Fibroblast of lung (primary cell): ENCODE data around the gene GSTA2. TPM values are rescaled to one million over a fixed set of nuclear protein-coding genes. Genes with fewer than 3 reads are reported as not detected.
"Not testable (repeated sequence)": the region's sequence is repeated elsewhere in the genome, so short reads cannot be mapped to it uniquely, and the experiment has no call there.

ENCODE experiments used
- DNase-seq, 2 donors: peaks; one replicate each; pipeline versions ENCODE4 v3.0.0 to v3.0.0-alpha.2; 2010; ENCODE audit warnings: low read depth in 2 of 2
- H2AFZ ChIP-seq: 2 replicates; pipeline ENCODE4 v1.5.1; 2012; ENCODE audit warnings: low read length, control low read depth, inconsistent platforms
- H3K27ac ChIP-seq: 2 replicates; pipeline ENCODE4 v1.5.1; 2011; ENCODE audit warnings: low read length, control low read depth; ENCODE audit not compliant: insufficient read depth
- H3K27me3 ChIP-seq: 2 replicates; pipeline ENCODE4 v1.5.1; 2011; ENCODE audit warnings: mild to moderate bottlenecking, low read length; ENCODE audit not compliant: control insufficient read depth, insufficient read depth
- H3K36me3 ChIP-seq: 2 replicates; pipeline ENCODE4 v1.5.1; 2011; ENCODE audit warnings: low read length; ENCODE audit not compliant: control insufficient read depth, insufficient read depth
- H3K4me1 ChIP-seq: 2 replicates; pipeline ENCODE4 v1.5.1; 2011; ENCODE audit warnings: low read length; ENCODE audit not compliant: control insufficient read depth, insufficient read depth; ENCODE audit errors: extremely low read depth
- H3K4me2 ChIP-seq: 2 replicates; pipeline ENCODE4 v1.5.1; 2011; ENCODE audit warnings: low read length, control low read depth; ENCODE audit not compliant: insufficient read depth; ENCODE audit errors: extremely low read depth
- H3K4me3 ChIP-seq, 4 experiments: fragments of 200-600 bp in 1 of 4; sonication (generic) in 1 of 4; replicated peaks in 1 of 4; 2 replicates each; pipeline ENCODE4 v1.5.1; 2011 to 2016; ENCODE audit warnings: low read length in 4 of 4, low read depth in 3 of 4, mild to moderate bottlenecking in 3 of 4, control low read depth in 2 of 4, inconsistent platforms in 1 of 4, mixed read lengths in 1 of 4; ENCODE audit not compliant: insufficient read depth in 1 of 4; ENCODE audit errors: control extremely low read depth in 1 of 4
- H3K79me2 ChIP-seq: 2 replicates; pipeline ENCODE4 v1.5.1; 2012; ENCODE audit warnings: mild to moderate bottlenecking, low read length, inconsistent platforms; ENCODE audit not compliant: control insufficient read depth, insufficient read depth
- H3K9ac ChIP-seq: 2 replicates; pipeline ENCODE4 v1.5.1; 2011; ENCODE audit warnings: mild to moderate bottlenecking, low read length, control low read depth; ENCODE audit not compliant: insufficient read depth
- H3K9me3 ChIP-seq: 2 replicates; pipeline ENCODE4 v1.5.1; 2012; ENCODE audit warnings: low read depth, low read length; ENCODE audit not compliant: control insufficient read depth, insufficient read depth
- H4K20me1 ChIP-seq: 2 replicates; pipeline ENCODE4 v1.5.1; 2011; ENCODE audit warnings: low read length; ENCODE audit not compliant: control insufficient read depth, insufficient read depth; ENCODE audit errors: extremely low read depth
- CTCF ChIP-seq, 2 donors: IDR thresholded peaks in 1 of 2; conservative IDR thresholded peaks in 1 of 2; 1 replicate in 1 of 2; 2 replicates in 1 of 2; pipeline ENCODE4 v1.5.1; 2011 to 2012; ENCODE audit warnings: low read length in 2 of 2, control low read depth in 1 of 2, inconsistent platforms in 1 of 2, low read depth in 1 of 2, mild to moderate bottlenecking in 1 of 2
- EZH2 ChIP-seq: IDR thresholded peaks from 2 replicates; pipeline ENCODE4 v1.5.1; 2012; ENCODE audit warnings: low read length, control low read depth, mild to moderate bottlenecking; ENCODE audit errors: missing control alignments
- polyA plus RNA-seq, 2 donors: library from polyadenylated mRNA; depleted of rRNA in 1 of 2; stranded (reverse) in 1 of 2; unstranded in 1 of 2; fragments of >200 nt; gene quantifications; 2 replicates each; pipeline ENCODE4 v1.2.1, GENCODE V29; 2011 to 2012; ENCODE audit warnings: missing spikeins in 1 of 2
- total RNA-seq: library from RNA; depleted of rRNA; stranded (reverse); fragments of >200 nt; gene quantifications from 2 replicates; pipeline ENCODE4 v1.2.1, GENCODE V29; 2014

Gene GSTA2
- total and polyA plus RNA-seq, 2 donors (not counting 1 experiment from before 2014, with no cell fraction given) = not detected

DNA sequence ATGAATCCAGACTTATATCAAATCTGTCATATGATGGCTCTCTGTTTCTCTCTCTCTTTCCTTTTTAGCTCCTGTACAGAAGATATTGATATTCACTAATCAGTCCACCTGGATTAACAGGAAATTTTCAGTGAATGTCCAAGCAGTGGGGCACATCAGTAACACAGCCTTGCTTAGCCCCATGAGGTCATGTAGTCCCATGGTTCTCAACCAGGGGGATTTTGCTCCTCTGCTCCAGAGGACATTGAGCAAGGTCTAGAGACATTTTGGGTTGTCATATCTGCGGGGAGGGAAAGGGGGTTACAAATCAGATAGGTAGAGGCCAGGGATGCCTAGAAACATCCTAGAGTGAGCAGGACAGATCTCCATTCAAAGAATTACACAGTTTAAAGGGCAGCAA, 39.5 kb upstream of the GSTA2 start:
- H3K4me1 ChIP-seq = no peaks in the 10 kb centered on the region

GRCh38 chr6:52801188-52801841, 38.0 kb upstream of the GSTA2 start:
- no peaks in the 10 kb centered on the region for H3K9me3 ChIP-seq
- H3K27me3 ChIP-seq = no peaks in the 10 kb centered on the region
- no peaks in the 10 kb centered on the region for H4K20me1 ChIP-seq
- TF ChIP-seq CTCF (conservative IDR thresholded peaks at IDR 0.05 in 1 of 2, IDR thresholded peaks at IDR 0.05 in 1 of 2; ENCODE audit: low read depth in 1 of 2, low read length in 2 of 2) = no peak
- TF ChIP-seq EZH2 = no peak
- H3K9ac ChIP-seq = no peak overlapping the region
- no peak overlapping the region for H2AFZ ChIP-seq
- H3K4me2 ChIP-seq = no peak overlapping the region
- no peak overlapping the region for H3K27ac ChIP-seq
- H3K4me3 ChIP-seq = no peak overlapping the region
- H3K36me3 ChIP-seq = no peaks in the 10 kb centered on the region
- H3K4me1 ChIP-seq = no peaks in the 10 kb centered on the region
- no peak for DNase-seq
- no peaks in the 10 kb centered on the region for H3K79me2 ChIP-seq

More for the DNA sequence above, 39.5 kb upstream of the GSTA2 start:
- no peaks in the 10 kb centered on the region for H3K36me3 ChIP-seq
- no peaks in the 10 kb centered on the region for H3K9me3 ChIP-seq
- H2AFZ ChIP-seq = no peak overlapping the region
- no peak for TF ChIP-seq EZH2
- TF ChIP-seq CTCF (conservative IDR thresholded peaks at IDR 0.05 in 1 of 2, IDR thresholded peaks at IDR 0.05 in 1 of 2; ENCODE audit: low read depth in 1 of 2, low read length in 2 of 2) = no peak
- no peak overlapping the region for H3K27ac ChIP-seq
- no peaks in the 10 kb centered on the region for H4K20me1 ChIP-seq
- H3K4me3 ChIP-seq = no peak overlapping the region
- H3K4me2 ChIP-seq = no peak overlapping the region
- no peaks in the 10 kb centered on the region for H3K79me2 ChIP-seq
- no peak for DNase-seq
- no peaks in the 10 kb centered on the region for H3K27me3 ChIP-seq
- no peak overlapping the region for H3K9ac ChIP-seq

DNA sequence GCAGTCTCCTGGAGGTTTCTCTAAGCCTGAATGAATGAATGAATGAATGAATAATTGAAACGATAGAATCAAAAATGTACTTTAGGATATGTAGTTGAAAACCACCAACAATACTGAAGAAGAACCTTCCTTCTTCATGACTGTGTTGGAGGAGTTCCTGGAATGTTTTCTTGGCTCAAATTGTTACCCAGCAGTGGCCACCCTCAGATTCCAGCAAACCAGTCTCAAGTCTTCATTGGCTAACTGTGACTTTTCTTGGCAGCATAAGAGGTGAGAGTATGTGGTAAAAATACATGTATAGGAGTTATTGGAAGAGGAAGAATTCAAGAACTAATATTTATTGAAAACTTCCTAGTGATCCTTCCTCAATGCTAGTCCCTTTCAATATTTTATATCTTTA, 36.0 kb upstream of the GSTA2 start:
- not testable (repeated sequence) for H3K9ac ChIP-seq, H3K27me3 ChIP-seq, H3K79me2 ChIP-seq, H4K20me1 ChIP-seq, H3K4me2 ChIP-seq, H3K27ac ChIP-seq, H2AFZ ChIP-seq, H3K9me3 ChIP-seq, H3K4me3 ChIP-seq, H3K4me1 ChIP-seq, H3K36me3 ChIP-seq
- peak; percentile 5 to 90 for DNase-seq

- H3K27me3 ChIP-seq, H3K4me3 ChIP-seq, H2AFZ ChIP-seq, H3K36me3 ChIP-seq, H3K9me3 ChIP-seq, H3K79me2 ChIP-seq, H3K4me1 ChIP-seq, H3K27ac ChIP-seq, H4K20me1 ChIP-seq, H3K9ac ChIP-seq, H3K4me2 ChIP-seq: not testable (repeated sequence)
- peak in 1 of 2 donors; percentile 3 for DNase-seq
Observed at GRCh38 chr6:52794366-52794765, 31.1 kb upstream of the GSTA2 start.
